Ramos (cell line): ENCODE data around the gene ADSS1.

Experiments
- in situ Hi-C: fragments of 300-500 bp; cut with MboI; formaldehyde crosslinking; loops from one replicate; pipeline ENCODE4 v1.14.3; 2022; ENCODE audit warnings: low sequenced_read_pairs; ENCODE audit not compliant: unreplicated experiment

Gene ADSS1

DNA sequence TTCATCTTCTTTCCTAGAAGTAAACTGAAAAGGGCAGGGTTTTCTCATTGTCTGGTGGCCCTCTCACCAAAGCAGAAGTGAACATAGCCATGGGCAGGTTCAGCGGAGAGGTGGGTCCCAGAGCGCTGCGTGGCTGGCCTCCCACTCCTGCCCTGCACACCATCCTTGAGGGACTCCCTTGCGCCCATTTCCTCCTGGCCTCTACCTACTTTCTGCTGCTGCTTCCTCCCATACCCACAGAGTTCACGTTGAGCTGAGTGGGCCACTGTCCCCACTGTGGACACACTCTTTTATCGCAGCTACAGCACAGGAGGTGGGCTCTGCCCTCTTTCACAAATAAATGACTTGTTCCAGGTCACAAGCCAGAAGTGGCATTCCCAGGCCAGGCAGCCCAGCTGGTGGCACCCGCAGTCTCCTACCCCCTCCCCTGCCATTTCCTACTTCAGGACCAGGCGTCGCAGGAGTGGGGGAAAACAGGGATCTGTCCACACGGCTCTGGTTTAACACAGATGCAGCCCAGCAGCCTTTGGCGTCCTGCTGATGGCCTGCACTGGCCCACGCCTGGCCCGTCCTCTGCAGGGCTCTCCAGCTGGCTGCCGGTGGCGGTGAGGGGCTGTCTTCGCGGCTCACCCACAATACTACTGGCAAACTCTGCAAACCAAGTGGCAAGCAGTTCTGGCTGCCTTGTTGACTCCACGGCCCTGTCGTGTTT is 33.8 kb downstream of the ADSS1 start:
- in situ Hi-C loops: no loop called here

DNA sequence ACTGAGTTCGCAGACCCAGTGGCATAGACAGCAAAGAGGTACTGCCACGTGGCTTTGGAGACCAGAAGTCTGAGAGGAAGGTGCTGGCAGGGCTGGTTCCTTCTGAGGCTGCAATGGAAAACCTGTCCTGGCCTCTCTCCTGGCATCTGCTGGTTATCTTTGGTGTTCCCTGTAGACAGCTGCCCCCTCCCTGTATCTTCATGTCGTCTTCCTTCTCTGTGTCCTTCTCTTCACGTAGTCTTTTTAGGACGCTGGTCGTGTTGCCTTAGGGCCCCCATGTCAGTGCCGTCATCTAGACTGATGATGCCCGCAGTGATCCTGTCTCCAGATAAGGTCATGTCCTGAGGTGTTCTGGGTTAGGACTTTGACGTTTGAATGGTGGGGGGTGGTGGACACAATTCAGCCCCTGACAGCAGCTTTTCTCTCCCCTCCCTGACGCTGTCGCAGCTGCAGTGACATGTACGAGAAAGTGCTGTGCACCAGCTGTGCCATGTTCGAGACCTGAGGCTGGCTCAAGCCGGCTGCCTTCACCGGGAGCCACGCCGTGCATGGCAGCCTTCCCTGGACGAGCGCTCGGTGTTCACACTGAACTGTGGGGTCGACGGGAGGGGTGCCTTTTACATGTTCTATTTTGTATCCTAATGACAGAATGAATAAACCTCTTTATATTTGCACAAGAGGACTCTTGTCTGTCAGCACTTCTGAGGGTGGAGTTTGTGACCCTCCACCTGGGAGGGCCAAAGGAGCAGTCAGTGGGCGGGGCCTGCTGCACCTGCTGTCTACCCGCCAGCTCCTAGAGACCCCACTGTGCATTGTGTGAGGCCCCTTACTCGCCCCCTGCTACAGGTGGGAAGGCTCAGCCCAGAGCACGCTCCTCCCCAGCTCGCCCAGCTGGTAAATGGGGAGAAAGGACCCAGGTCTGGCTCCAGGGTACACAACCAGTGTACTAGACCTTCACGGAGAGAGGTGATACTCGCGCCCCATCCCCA is 35.2 kb downstream of the ADSS1 start:
- in situ Hi-C loops: no loop called here

DNA sequence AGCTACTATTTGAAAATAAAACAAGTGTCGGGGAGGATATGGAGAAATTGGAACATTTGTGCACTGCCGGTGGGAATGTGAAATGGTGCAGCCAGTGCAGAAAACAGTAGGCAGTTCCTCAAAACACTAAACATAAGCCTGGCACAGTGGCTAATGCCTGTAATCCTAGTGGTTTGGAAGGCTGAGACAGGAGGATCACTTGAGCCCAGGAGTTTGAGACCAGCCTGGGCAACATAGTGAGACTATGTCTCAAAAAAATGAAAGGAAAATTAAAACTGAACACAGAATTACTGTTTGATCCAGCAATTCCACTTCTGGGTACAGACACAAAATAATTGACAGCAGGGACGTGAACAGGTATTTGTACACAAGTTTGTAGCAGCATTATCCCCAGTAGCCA is 41.5 kb downstream of the ADSS1 start:
- in situ Hi-C loops: no loop called here

DNA sequence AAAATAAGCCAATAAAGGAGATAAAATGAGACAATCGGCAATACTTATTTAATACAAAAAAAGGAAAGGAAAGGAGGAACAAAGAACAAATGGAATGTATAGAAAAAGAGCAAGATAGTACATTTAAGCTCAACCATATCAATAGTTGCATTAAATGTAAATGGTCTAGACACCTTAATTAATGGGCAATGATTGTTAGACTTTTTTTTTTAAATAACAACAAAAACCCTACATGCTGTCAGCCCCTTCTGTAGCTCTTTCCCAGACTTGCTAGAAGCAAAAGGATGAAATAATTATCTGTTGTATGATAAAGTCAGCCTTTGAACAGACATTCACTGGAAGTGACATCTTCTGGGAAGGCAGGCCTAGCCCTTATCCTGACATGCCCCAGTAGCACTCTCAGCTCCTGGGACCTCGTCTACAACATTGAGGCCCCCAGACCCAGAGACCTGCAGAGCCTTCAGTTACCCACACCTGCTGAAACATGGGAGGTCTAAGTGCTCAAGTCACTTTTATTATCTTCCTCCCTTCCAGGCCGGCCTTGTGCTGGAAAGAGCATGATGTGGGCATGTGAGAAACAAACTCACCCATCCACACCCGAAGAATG is 42.3 kb downstream of the ADSS1 start:
- in situ Hi-C loops: no loop called here

DNA sequence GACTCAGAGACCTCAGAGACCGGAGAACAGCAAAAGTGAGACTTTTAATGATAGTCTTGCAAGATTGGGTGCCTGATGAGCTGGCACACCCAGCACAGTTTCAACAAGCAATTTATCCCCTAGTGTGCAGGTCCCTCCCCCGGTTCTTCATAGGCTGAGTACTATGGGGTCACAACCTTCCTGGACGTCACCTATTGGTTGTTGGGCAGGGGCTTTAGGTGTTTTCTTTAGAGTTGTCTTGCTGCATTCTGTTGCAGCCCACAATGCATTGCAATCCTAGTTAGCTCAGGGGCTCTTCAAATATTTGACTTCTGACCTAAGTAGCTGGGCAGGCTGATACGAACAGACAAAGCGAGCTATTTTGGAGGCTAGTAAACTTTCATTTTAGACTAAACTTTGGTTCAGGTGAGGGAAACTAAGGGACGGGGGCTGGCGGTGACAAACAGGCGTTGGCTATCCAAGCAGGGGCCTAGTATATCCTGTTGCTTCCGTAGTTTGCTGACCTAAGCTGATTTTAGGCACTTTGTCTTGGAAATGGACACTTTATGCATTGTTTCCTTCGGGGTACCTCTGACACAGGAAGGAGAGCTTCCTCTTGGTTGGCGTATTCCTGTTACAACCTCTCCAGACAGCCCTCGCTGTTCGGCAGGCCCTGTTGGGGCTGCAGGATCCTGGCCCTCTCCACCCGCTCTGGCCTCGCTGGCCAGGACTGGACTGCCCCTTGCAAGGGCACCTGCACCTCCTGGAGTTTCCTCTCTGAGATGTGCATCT is 43.0 kb downstream of the ADSS1 start:
- in situ Hi-C loops: no loop called here

DNA sequence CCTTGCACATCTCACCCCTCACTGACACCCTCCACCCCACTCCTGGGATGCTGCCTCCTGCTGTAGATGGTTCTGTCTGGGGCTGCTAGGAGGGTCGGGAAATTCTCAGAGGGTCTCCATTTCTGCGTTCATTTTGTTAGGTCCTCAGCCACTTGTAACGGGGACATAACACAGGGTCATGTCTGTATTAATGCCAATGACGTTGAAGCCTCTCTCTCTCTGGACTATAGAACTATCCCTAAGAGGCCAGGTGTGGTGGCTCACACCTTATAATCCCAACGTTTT is 43.5 kb downstream of the ADSS1 start:
- in situ Hi-C loops: no loop called here

DNA sequence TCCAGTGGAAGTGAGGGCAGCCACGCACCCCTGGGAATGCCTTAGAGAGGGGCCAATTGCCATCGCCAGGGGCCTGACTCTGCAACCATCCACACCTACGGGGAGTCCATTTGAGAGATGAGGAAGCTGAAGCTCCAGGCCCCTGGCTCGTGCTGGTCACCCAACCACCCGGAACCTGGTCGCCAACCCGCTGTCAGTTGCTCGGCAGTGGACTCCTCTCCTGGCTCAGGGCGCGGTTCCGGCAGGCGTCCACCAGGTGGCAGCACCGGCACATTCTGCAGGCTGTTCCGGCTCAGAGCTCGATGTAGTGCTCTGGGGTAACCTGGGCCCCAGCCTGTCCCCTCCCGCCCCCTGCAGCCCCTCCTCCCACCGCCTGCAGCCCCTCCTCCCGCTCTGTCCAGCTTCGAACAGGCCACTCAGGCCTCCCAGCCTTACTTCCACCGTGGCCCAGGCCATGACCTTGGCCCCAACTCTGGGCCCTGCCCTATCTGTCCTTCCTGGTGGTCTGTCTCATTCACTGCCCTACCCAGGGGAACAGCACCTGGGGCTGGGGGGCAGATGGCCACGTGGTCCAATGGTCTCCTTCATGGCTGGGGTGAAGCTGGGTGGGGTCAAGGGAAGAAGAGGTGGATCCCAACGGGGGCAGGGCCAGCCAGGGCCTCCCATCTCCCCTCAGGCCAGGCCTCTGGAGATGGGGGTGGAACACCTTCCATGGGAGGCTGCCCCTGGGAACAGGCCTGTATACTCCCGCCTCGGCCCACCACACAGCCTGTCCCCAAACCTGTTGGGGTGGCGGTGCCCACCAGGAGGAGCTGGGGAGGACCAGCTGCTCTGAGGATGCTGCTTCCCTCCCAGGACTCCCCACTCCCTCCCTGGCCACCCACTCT is 44.7 kb downstream of the ADSS1 start:
- in situ Hi-C loops: no loop called here

DNA sequence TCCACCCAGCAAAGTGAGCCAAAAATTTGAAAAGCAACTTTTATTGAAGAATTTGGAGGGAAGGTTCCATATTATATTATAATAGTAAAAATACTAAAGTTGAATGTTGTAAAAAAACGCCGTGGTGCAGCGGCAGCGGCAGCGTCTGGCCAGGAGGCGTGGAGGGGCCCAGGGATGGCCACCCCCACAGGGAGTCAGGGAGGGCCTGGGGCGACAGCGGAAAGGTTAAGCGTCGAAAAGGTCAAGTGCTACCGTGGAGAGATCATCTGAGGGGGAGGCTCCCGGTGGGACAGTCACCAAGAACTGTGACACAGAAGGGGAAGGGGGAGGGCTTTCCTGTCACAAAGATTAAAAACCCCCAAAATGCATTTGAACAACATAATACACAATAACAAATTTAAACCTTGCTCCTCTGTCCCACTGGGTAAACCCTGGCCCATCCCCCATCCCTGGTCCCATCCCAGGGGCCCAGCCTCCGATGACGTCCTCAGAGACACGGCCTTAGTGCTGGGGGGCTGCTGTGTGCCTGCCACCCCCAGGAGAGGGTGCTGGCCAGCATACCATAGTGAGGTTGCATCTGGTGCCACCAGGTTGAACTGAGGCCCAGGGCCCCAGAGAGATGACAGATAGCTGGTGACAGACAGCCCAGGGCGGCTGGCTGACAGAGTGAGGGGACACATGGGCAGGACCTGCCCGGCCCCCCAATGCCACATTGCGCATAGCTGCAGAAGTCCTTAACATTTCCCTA is 45.5 kb downstream of the ADSS1 start:
- in situ Hi-C loops: loop anchor here (5.0 kb wide), 1 partner anchor 53 kb away; no protein-coding TSS in a partner anchor

DNA sequence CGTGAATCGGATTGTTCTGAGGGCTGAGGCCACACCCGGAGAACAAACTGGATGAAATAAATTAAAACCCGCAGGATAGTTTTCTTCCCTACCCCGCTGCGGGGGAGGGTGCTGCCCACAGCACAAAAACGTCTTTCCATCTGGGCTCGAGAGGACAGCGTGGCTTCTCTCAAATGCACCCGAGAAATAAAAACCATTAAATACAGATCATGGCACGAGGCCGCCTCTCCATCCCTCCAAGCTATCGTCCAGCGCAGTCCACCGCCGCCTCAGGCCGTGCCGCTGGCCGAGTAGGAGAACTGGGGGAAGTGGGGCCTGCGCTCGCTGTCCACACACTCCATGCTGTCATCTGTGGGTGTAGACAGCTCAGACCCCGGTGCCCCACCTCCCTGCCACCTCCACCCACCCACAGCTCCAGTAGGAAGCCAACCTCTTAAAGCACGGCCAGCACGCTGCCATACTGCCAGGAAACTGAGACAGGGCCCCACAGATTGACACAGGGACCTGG is 46.1 kb downstream of the ADSS1 start:
- in situ Hi-C loops: loop anchor here (5.0 kb wide), 1 partner anchor 52 kb away; no protein-coding TSS in a partner anchor

DNA sequence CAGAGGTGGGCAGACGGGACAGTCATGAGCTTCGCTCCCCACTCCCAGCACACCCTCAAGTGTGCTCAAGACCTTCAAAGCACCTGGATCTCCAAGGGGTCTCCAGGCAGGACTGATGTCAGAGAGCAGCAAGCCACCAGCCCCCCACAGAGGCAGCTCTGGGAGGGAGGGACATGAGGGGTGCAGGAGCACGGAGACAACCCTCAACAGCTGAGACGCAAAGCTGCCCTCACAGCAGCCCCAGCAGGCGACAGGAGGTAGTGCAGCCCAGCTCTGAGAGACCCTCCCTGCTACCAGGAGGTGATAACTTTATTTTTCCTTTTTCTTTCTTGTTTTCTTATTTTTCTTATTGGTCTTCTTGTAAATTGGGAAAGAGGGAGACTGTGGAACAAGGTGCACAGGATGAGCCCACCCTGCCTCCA is 46.8 kb downstream of the ADSS1 start:
- in situ Hi-C loops: loop anchor here (5.0 kb wide), 1 partner anchor 51 kb away; no protein-coding TSS in a partner anchor

DNA sequence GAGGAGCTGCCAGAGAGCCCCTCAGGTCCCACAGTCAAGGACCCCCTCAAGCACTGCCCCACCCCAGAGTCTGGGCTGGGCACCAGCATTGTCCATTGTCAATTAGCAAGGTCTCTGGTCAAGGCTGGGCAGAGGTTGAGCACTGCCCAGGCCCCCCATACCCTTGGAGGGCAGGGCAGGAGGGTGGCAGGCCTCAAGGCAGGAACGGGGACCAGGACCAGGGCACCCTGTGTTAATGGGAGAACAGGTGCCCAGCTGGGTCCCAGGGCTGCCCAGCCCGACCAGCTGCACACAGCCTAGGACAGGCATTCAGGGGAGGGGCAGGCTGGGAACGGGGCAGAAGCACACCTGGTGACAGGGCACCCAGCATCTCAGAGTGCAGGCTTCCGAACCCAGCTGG is 47.3 kb downstream of the ADSS1 start:
- in situ Hi-C loops: loop anchor here (5.0 kb wide), 1 partner anchor 51 kb away; no protein-coding TSS in a partner anchor

DNA sequence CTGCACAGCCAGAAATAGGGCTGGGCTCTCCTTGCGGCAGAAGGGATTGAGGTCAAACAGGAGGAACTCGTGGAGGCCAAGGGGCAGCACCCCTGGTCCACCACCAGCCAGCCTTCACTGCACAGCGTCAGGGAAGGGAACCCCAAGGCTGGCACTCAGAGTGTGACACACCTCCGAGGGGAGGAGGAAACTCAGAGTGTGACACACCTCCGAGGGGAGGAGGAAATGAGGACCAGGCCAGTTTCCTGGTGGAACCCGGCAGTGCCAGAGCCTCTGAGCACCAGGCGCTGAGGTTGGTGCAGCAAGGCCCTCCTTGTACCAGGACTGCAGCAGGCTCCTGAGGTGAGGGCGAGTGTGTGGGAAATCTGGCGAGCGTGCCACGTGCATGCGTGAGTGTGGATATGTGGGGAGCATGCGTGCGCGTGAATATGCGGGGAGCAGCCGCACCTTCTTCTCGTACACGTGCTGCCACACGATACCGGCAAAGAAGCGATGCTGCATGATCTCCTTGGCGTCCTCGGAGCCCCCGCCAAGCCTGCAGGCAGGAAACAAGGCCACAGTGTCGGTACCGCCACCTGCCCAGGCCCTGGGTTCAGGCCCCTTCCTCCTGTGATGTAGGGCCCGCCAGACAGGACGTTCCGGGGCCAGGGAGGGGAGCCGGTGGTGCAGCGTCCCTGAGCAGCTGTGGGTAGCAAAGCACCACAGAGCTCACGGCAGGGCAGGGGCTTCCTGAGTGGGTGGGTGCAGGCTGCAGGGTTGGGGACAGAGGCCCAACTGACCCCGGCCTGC is 48.1 kb downstream of the ADSS1 start:
- in situ Hi-C loops: loop anchor here (5.0 kb wide), 1 partner anchor 50 kb away; no protein-coding TSS in a partner anchor

DNA sequence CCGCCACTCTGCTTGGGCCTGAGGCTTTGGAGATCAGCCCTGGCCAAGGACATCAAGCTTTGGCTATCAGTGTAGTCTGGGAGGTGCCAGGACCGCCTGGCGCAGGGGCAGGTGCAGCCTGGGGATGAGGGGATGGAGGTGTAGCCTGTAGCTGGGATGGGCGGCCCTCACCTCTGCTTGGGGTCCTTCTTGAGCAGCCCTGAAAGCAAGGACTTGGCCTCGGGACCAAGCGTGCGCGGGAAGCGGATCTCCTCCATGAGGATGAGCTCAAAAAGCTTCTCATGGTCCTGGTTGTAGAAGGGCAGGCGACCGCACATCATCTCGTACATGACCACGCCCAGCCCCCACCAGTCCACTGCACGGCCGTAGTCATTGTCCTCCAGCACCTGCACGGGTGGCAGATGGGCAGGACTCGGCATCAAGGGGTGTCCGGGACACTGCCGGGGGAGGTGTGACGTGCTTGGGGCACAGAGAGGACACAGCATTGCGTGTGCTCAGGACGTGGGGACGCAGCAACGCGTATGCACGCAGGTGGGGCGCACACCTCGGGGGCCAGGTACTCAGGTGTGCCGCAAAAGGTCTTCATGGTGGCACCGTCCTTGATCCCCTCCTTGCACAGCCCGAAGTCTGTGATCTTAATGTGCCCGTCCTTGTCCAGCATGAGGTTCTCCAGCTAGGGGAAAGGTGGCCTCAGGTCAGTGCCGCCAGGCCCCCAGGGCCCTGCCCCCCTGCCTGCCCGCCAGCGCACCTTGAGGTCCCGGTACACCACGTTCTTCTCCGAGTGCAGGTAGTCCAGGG is 48.9 kb downstream of the ADSS1 start:
- in situ Hi-C loops: loop anchor here (5.0 kb wide), 1 partner anchor 49 kb away; no protein-coding TSS in a partner anchor

DNA sequence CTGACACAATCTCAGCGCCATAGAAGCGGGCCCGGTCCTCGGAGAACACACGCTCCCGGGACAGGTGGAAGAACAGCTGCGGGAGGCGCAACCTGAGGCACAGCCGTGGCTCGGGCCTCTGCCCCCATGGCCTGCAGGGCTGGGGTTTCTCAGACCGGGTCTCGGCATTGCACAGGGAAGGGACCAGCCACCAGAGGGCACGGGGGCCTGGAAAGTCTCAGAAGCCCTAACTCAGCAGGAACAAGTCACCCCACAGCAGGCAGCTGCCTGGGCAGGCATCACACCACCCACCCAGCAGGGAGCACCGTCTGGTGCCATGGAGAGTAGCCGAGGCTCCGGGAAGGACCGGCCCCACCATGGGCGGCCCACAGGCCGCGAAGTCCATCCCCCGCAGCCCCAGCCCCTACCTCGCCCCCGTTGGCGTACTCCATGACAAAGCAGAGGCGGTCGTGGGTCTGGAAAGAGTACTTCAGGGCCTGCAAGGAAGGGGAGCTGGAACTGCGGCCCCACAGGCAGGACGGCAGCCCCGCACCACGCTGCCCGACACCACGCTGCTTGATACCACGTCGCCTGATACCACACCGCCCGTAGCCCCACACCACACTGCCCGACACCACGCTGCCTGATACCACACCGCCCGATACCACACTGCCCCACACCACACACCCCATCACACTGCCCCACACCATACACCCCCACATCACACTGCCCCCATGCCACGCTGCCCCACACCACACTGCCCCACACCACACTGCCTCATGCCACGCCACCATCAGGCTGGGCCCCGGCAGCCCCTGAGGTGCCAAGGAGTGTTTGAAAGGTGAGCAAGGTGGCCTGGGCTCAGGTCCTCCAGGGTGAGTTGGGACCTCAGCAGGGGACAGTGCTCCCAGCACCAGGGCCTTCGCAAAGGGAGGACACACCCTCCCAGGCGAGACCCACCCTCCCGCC is 49.8 kb downstream of the ADSS1 start:
- in situ Hi-C loops: loop anchor here (5.0 kb wide), 1 partner anchor 49 kb away; no protein-coding TSS in a partner anchor

DNA sequence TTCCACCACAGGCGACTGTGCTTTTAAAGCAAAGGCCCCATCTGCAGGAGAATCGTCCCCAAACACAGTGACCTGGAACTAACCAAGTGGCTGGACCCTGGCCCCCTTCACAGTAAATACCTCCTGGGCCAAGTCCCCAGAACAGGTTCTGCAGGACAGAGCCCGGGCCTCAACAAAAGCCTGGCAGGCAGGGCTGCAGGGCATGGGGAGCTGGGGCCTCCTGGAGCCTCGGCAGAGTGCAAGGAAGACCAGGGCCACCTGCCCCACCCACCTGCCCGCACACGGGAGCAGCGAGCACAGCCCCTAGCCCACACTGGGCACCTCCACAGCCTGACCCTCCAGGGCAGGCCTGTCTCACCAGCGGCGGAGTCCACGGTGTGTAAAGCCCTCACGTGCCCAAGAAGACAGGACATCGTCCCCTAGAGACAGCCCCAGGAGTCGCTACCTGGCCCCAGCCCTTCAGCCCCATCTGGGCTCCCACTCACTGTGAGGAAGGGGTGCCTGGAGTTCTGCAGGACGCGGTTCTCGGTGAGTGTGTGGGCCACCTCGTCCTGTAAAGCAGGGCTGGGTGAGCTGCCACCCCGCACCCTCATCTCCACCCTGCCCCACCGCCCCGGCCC is 50.5 kb downstream of the ADSS1 start:
- in situ Hi-C loops: loop anchor here (5.0 kb wide), 1 partner anchor 48 kb away; no protein-coding TSS in a partner anchor
